ENCODE results near the gene DGKB.
"Not testable (repeated sequence)": the region's sequence is repeated elsewhere in the genome, so short reads cannot be mapped to it uniquely, and the experiment has no call there.

Gene DGKB

DNA sequence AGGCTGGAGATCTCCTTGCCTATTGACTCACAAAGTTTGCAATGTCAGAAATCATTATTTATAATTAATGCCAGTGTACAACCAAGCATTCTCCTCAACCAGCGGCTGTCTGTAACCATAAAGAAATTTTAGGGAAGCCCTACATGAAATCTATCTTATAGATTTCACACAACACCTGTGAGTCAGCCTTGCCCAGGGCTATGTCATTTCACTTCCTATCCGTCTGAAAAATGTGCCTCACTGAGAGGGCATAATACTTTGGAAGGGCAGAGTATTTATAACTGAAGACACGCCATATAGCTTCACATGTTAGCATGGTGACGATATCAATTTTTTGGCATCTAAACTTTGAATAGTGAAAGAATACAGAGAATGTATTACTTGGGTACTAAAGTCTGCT, 616.5 kb downstream of the DGKB start:
- H3K4me3 ChIP-seq (ENCODE audit: low read length), result no peak overlapping the region
- TF ChIP-seq, protein P1, sequence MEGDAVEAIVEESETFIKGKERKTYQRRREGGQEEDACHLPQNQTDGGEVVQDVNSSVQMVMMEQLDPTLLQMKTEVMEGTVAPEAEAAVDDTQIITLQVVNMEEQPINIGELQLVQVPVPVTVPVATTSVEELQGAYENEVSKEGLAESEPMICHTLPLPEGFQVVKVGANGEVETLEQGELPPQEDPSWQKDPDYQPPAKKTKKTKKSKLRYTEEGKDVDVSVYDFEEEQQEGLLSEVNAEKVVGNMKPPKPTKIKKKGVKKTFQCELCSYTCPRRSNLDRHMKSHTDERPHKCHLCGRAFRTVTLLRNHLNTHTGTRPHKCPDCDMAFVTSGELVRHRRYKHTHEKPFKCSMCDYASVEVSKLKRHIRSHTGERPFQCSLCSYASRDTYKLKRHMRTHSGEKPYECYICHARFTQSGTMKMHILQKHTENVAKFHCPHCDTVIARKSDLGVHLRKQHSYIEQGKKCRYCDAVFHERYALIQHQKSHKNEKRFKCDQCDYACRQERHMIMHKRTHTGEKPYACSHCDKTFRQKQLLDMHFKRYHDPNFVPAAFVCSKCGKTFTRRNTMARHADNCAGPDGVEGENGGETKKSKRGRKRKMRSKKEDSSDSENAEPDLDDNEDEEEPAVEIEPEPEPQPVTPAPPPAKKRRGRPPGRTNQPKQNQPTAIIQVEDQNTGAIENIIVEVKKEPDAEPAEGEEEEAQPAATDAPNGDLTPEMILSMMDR (conservative IDR thresholded peaks at IDR 0.05; ENCODE audit: low read depth, low read length), result no peak
- DNase-seq (ENCODE audit: low read depth), result no peak

DNA sequence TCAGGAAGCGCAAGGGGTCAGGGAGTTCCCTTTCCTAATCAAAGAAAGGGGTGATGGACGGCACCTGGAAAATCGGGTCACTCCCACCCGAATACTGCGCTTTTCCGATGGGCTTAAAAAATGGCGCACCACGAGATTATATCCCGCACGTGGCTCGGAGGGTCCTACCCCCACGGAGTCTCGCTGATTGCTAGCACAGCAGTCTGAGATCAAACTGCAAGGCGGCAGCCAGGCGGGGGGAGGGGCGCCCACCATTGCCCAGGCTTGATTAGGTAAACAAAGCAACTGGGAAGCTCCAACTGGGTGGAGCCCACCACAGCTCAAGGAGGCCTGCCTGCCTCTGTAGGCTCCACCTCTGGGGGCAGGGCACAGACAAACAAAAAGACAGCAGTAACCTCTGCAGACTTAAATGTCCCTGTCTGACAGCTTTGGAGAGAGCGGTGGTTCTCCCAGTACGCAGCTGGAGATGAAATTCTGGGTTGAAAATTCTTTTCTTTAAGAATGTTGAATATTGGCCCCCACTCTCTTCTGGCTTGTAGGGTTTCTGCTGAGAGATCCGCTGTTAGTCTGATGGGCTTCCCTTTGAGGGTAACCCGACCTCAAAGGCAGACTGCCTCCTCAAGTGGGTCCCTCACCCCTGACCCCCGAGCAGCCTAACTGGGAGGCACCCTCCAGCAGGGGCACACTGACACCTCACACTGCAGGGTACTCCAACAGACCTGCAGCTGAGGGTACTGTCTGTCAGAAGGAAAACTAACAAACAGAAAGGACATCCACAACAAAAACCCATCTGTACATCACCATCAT, 623.3 kb downstream of the DGKB start:
- not testable (repeated sequence) for DNase-seq (ENCODE audit: low read depth); H3K4me3 ChIP-seq (ENCODE audit: low read length)

DNA sequence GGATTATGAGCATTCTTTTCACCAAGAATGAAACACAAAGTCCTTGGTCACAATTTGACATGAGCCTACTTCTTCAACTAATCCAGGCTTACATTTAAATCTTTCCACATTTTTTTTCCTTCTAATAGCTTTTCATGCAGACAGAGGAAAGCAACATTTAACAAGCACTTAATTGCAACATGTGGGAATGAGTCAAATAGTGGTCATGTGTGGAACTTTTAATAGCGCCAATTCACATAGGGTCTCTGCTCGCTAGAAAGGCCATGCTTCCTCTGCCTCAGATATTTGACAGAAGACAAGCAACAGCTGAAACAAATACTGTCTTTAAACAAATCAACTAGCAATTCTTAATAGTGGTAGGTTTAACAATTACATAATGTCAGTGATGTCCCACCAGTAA, 627.2 kb downstream of the DGKB start:
- DNase-seq (ENCODE audit: low read depth), result peak; percentile 91
- no peak overlapping the region for H3K4me3 ChIP-seq (ENCODE audit: low read length)
- TF ChIP-seq, protein P1 (conservative IDR thresholded peaks at IDR 0.05; ENCODE audit: low read depth, low read length), result no peak

DNA sequence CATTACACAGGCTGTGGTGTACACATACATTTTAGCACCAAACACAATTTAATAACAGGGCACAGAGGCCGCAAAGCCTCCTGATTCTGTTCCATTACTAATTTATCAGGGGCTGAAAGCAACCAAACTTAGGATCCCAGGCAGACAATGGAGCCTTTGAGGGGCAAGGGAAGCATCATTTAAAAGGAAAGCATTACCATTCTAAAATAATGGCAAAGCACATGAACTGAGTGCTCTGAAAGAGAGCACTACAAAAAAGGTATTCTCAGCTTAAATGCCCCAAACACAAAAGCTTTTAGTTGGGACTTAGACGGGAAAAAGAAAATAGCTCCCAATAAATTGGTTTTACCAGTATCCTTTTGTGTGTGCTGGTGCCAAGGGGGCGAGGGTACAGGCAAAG, 631.1 kb downstream of the DGKB start:
- H3K4me3 ChIP-seq (ENCODE audit: low read length), result no peak overlapping the region
- DNase-seq (ENCODE audit: low read depth), result no peak
- TF ChIP-seq, protein P1 (conservative IDR thresholded peaks at IDR 0.05; ENCODE audit: low read depth, low read length), result no peak

DNA sequence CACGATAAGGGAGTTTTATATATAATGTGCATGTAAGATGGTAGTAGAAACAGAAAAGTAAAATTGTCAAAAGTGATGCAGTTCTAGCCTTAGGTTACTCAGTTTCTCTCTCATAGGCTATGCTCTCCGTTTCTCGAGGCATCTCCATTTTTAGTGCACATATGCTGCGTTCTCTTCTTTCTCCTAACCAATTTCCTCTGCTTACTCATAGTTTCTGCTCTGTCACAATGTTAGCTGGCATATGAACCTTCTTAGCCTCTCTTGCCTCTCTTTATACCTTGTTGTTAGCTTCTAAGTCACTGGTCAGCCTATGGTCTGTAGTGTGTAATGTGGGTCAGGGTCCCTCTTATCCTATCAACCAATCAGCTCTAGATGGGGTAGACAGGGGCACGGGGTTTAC, 632.5 kb downstream of the DGKB start:
- DNase-seq (ENCODE audit: low read depth), result no peak
- TF ChIP-seq, protein P1 (conservative IDR thresholded peaks at IDR 0.05; ENCODE audit: low read depth, low read length), result no peak
- no peak overlapping the region for H3K4me3 ChIP-seq (ENCODE audit: low read length)

DNA sequence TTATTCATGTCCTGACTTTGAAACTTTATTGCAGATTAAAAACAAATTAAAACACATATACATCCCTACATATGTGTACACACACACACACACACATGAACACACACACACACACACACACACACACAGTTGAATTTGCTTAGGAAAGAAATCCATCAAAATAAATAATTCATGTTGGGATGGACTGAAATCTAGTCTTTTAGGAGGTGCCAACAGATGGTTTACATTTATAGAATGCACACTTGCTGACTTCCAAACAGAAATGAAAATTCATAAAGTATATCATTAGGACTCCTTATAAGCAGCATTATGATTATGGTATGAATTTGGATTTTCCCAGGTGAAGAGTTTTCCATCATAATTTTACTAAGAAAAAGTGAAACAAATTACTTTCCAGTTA, 642.5 kb downstream of the DGKB start:
- no peak overlapping the region for H3K4me3 ChIP-seq (ENCODE audit: low read length)
- no peak for DNase-seq (ENCODE audit: low read depth)
- TF ChIP-seq, protein P1 (conservative IDR thresholded peaks at IDR 0.05; ENCODE audit: low read depth, low read length), result no peak

DNA sequence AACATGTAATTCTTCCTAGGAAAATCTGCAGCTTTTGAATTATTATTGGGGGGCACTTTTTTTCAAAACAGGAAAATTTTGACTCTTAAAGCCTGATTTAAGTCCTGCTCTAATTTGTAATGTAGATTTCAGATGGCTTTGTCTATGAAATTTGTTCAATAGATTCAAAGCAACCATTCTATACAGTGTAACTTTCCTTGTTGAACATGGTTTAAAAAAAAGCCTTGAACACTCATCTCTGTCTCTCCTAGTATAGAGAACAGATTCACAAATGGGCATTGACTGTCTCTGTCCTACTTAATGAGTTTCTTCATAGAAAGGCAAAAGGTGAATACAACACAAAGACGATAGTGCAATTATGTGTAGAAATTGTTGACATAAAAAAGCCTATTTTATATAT, 643.7 kb downstream of the DGKB start:
- TF ChIP-seq, protein P1 (conservative IDR thresholded peaks at IDR 0.05; ENCODE audit: low read depth, low read length), result no peak
- DNase-seq (ENCODE audit: low read depth), result no peak
- no peak overlapping the region for H3K4me3 ChIP-seq (ENCODE audit: low read length)

Measured in retinal pigment epithelial cell (primary cell).